CD4-positive, alpha-beta memory T cell (primary cell): ENCODE measurements around the gene CHCHD3. TPM values are rescaled to one million over a fixed set of nuclear protein-coding genes. Genes with fewer than 3 reads are reported as not detected.
A peak's percentile ranks its signal among the peaks of the same experiment; 100 is the strongest.
"Not testable (repeated sequence)": the region's sequence is repeated elsewhere in the genome, so short reads cannot be mapped to it uniquely, and the experiment has no call there.

Source experiments
- CTCF ChIA-PET: fragments of 350-600 bp; sonication (Branson Sonifier 250); formaldehyde crosslinking; loops from one replicate; lab custom pipeline; 2021; ENCODE audit warnings: inconsistent platforms; ENCODE audit not compliant: partially characterized antibody; lab: Charles Lee
- POLR2A ChIA-PET: fragments of 350-600 bp; sonication (Branson Sonifier 250); formaldehyde crosslinking; loops from one replicate; lab custom pipeline; 2021; ENCODE audit not compliant: partially characterized antibody; lab: Charles Lee
- DNase-seq, 5 donors: peaks; one replicate each; pipeline versions ENCODE4 v3.0.0 to v3.0.0-alpha.2; 2020 to 2022; ENCODE audit warnings: mixed read lengths in 1 of 5
- H3K27ac ChIP-seq: one replicate; pipeline ENCODE4 v1.7.0; 2013; ENCODE audit warnings: low read depth, low read length
- H3K27me3 ChIP-seq: 2 replicates; pipeline ENCODE4 v1.7.0; 2013; ENCODE audit warnings: mild to moderate bottlenecking, low read length, moderate library complexity; ENCODE audit not compliant: insufficient read depth
- H3K36me3 ChIP-seq: 2 replicates; pipeline ENCODE4 v1.7.0; 2013; ENCODE audit warnings: mild to moderate bottlenecking, low read length, moderate library complexity; ENCODE audit not compliant: insufficient read depth
- H3K4me1 ChIP-seq: 2 replicates; pipeline ENCODE4 v1.7.0; 2013; ENCODE audit warnings: mild to moderate bottlenecking, low read length, moderate library complexity; ENCODE audit not compliant: insufficient read depth
- H3K4me3 ChIP-seq, 2 donors: one replicate each; pipeline ENCODE4 v1.7.0; 2013; ENCODE audit warnings: low read length in 2 of 2, mild to moderate bottlenecking in 1 of 2
- H3K9me3 ChIP-seq, 2 donors: one replicate each; pipeline ENCODE4 v1.7.0; 2013; ENCODE audit warnings: low read length in 2 of 2, control low read depth in 1 of 2; ENCODE audit not compliant: control insufficient read depth in 1 of 2
- H3K27ac Mint-ChIP-seq, 7 donors: one replicate each; pipeline ENCODE4 v1.8.0; 2020 to 2021; ENCODE audit warnings: mixed read lengths in 7 of 7, mild to moderate bottlenecking in 6 of 7, inconsistent platforms in 3 of 7, moderate library complexity in 3 of 7
- H3K27me3 Mint-ChIP-seq, 2 donors: one replicate each; pipeline ENCODE4 v1.8.0; 2020 to 2021; ENCODE audit warnings: mixed read lengths in 2 of 2
- H3K36me3 Mint-ChIP-seq, 2 donors: one replicate each; pipeline ENCODE4 v1.8.0; 2020 to 2021; ENCODE audit warnings: mixed read lengths in 2 of 2, inconsistent platforms in 1 of 2, mild to moderate bottlenecking in 1 of 2
- H3K4me1 Mint-ChIP-seq, 4 donors: one replicate each; pipeline ENCODE4 v1.8.0; 2020 to 2021; ENCODE audit warnings: mixed read lengths in 4 of 4, mild to moderate bottlenecking in 1 of 4
- H3K4me3 Mint-ChIP-seq, 8 donors: one replicate each; pipeline ENCODE4 v1.8.0; 2020 to 2021; ENCODE audit warnings: mixed read lengths in 8 of 8, mild to moderate bottlenecking in 7 of 8, moderate library complexity in 6 of 8, inconsistent platforms in 3 of 8
- H3K9me3 Mint-ChIP-seq, 8 donors: one replicate each; pipeline ENCODE4 v1.8.0; 2020 to 2021; ENCODE audit warnings: mixed read lengths in 8 of 8, mild to moderate bottlenecking in 5 of 8, inconsistent platforms in 3 of 8, moderate library complexity in 1 of 8
- intact Hi-C: fragments of 100-400 bp; cut with micrococcal nuclease; formaldehyde crosslinking; loops from one replicate; pipeline ENCODE4 v1.15.1; 2023
- polyA plus RNA-seq, 2 donors: library from polyadenylated mRNA; unstranded; fragments of 300-500 nt; fragmentation: Illumina TruSeq; gene quantifications; one replicate each; pipeline ENCODE4 v1.2.3, GENCODE V29; 2021
- total RNA-seq, 2 experiments: library from RNA; stranded (reverse); gene quantifications; one replicate each; pipeline ENCODE4 v1.2.3, GENCODE V29; 2021

CHCHD3 gene
- total and polyA plus RNA-seq, 4 experiments from 2014 or later, result 25.2 to 77.3 (median 35.6) TPM

- intact Hi-C loops, DNase-seq, H3K4me3 ChIP-seq, CTCF ChIA-PET, H3K4me1 ChIP-seq, H3K9me3 Mint-ChIP-seq, H3K4me3 Mint-ChIP-seq, POLR2A ChIA-PET, H3K36me3 ChIP-seq, H3K27ac Mint-ChIP-seq, H3K27ac ChIP-seq, H3K27me3 Mint-ChIP-seq, H3K4me1 Mint-ChIP-seq, H3K9me3 ChIP-seq, H3K27me3 ChIP-seq: not testable (repeated sequence)
- peaks cover 28 to 71% of the 10 kb centered on the region in 2 donors for H3K36me3 Mint-ChIP-seq
Observed at GRCh38 chr7:132898641-132899175, 183.2 kb downstream of the CHCHD3 start.

- Mint-ChIP-seq H3K27ac (no peak overlapping the region), H3K4me3 (no peak overlapping the region), H3K9me3 (peaks cover 0 to 4% (median 0%) of the 10 kb centered on the region in 8 donors), H3K27me3 (no peaks in the 10 kb centered on the region), H3K4me1 (no peaks in the 10 kb centered on the region), H3K36me3 (peaks cover 26 to 70% of the 10 kb centered on the region in 2 donors)
- POLR2A ChIA-PET, result no interaction called here
- H3K4me3 ChIP-seq, result no peak overlapping the region
- no peak for DNase-seq
- no peaks in the 10 kb centered on the region for H3K9me3 ChIP-seq
- H3K36me3 ChIP-seq, result no peaks in the 10 kb centered on the region
- intact Hi-C loops, result no loop called here
- CTCF ChIA-PET, result interaction anchor here (0.9 kb wide), 1 partner anchor 9 kb away, joined by 3 read pairs; no protein-coding TSS in a partner anchor
- H3K27me3 ChIP-seq, result no peaks in the 10 kb centered on the region
- H3K4me1 ChIP-seq, result no peaks in the 10 kb centered on the region
- H3K27ac ChIP-seq, result no peak overlapping the region
Observed at GRCh38 chr7:132897093-132897687, 184.7 kb downstream of the CHCHD3 start.

GRCh38 chr7:132895231-132895630 is 186.7 kb downstream of the CHCHD3 start:
- H3K4me3 ChIP-seq, result no peak overlapping the region
- Mint-ChIP-seq H3K36me3 (peaks cover 19 to 62% of the 10 kb centered on the region in 2 donors), H3K27ac (no peak overlapping the region)

GRCh38 chr7:132893560-132893959 is 188.3 kb downstream of the CHCHD3 start:
- H3K9me3 Mint-ChIP-seq, result peaks cover 0 to 7% (median 0%) of the 10 kb centered on the region in 8 donors
- H3K36me3 ChIP-seq, result no peaks in the 10 kb centered on the region
- no peak overlapping the region for H3K27ac ChIP-seq
- intact Hi-C loops, result no loop called here
- H3K9me3 ChIP-seq, result no peaks in the 10 kb centered on the region
- no peaks in the 10 kb centered on the region for H3K4me1 ChIP-seq
- no peak for DNase-seq
- H3K4me3 Mint-ChIP-seq, result no peak overlapping the region
- no peaks in the 10 kb centered on the region for H3K4me1 Mint-ChIP-seq
- H3K27me3 ChIP-seq, result no peaks in the 10 kb centered on the region
- ChIA-PET POLR2A (no interaction called here), CTCF (no interaction called here)
- H3K4me3 ChIP-seq, result no peak overlapping the region
- no peaks in the 10 kb centered on the region for H3K27me3 Mint-ChIP-seq
- H3K36me3 Mint-ChIP-seq, result peaks cover 12 to 49% of the 10 kb centered on the region in 2 donors
- no peak overlapping the region for H3K27ac Mint-ChIP-seq

More at GRCh38 chr7:132895231-132895630, 186.7 kb downstream of the CHCHD3 start:
- no peaks in the 10 kb centered on the region for H3K27me3 ChIP-seq
- H3K27ac ChIP-seq, result no peak overlapping the region
- Mint-ChIP-seq H3K4me1 (no peaks in the 10 kb centered on the region), H3K27me3 (no peaks in the 10 kb centered on the region), H3K9me3 (peaks cover 0 to 7% (median 0%) of the 10 kb centered on the region in 8 donors), H3K4me3 (no peak overlapping the region)
- intact Hi-C loops, result no loop called here
- H3K4me1 ChIP-seq, result no peaks in the 10 kb centered on the region
- no peak for DNase-seq
- CTCF ChIA-PET, result no interaction called here
- no peaks in the 10 kb centered on the region for H3K9me3 ChIP-seq
- no peaks in the 10 kb centered on the region for H3K36me3 ChIP-seq
- POLR2A ChIA-PET, result no interaction called here

DNA sequence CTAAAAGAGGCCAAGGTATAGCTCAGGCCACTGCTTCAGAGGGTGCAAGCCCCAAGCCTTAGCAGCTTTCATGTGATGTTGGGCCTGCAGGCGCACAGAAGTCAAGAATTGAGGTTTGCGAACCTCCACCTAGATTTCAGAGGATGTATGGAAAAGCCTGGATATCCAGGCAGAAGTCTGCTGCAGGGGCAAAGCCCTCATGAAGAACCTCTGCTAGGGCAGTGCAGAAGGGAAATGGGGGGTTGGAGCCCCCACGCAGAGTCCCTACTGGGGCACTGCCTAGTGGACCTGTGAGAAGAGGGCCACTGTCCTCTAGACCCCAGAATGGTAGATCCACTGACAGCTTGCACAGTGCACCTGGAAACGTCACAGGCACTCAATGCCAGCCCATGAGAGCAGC is 189.1 kb downstream of the CHCHD3 start:
- H3K36me3 ChIP-seq, H3K27ac Mint-ChIP-seq, H3K27ac ChIP-seq, POLR2A ChIA-PET, H3K4me1 ChIP-seq, DNase-seq, intact Hi-C loops, H3K9me3 ChIP-seq, H3K9me3 Mint-ChIP-seq, H3K27me3 ChIP-seq, H3K4me3 Mint-ChIP-seq, H3K4me1 Mint-ChIP-seq, H3K4me3 ChIP-seq, H3K27me3 Mint-ChIP-seq, CTCF ChIA-PET: not testable (repeated sequence)
- peaks cover 12 to 47% of the 10 kb centered on the region in 2 donors for H3K36me3 Mint-ChIP-seq

- Mint-ChIP-seq H3K27ac (no peak overlapping the region), H3K27me3 (no peaks in the 10 kb centered on the region), H3K9me3 (peaks cover 0 to 7% (median 0%) of the 10 kb centered on the region in 8 donors), H3K36me3 (peaks cover 9 to 41% of the 10 kb centered on the region in 2 donors), H3K4me3 (no peak overlapping the region), H3K4me1 (no peaks in the 10 kb centered on the region)
- intact Hi-C loops, result no loop called here
- no peaks in the 10 kb centered on the region for H3K36me3 ChIP-seq
- H3K4me1 ChIP-seq, result no peaks in the 10 kb centered on the region
- ChIA-PET CTCF (interaction anchor here (1.5 kb wide), 1 partner anchor 14 kb away, joined by 5 read pairs; no protein-coding TSS in a partner anchor), POLR2A (no interaction called here)
- no peak overlapping the region for H3K4me3 ChIP-seq
- no peaks in the 10 kb centered on the region for H3K9me3 ChIP-seq
- no peak for DNase-seq
- no peak overlapping the region for H3K27ac ChIP-seq
- H3K27me3 ChIP-seq, result no peaks in the 10 kb centered on the region
Observed at GRCh38 chr7:132891554-132891953, 190.3 kb downstream of the CHCHD3 start.

DNA sequence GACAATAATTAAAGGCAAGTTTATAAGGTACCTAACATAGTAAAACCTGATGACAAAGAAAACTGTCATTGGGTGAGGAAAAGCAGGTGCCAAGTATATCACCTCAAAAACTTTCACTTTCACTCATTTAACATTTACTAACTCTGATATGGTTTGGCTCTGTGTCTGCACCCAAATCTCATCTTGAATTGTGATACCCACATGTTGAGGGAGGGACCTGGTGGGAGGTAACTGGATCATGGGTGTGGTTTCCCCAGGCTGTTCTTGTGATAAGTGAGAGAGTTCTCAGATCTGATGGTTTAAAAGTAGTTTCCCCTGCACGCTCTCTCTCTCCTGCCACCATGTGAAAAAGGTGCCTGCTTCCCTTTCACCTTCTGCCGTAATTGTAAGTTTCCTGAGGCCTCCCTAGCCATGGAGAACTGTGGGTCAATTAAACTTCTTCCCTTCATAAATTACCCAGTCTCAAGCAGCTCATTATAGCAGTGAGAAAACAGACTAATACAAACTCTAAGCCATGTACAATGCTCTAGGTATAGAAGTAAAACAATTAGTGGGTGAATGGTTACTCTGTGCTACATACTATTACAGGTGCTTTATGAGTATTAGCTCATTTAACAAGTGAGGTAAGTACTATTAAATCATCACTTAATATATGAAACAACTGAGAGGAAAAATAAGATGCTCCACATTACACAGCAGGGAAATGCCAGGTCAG is 199.0 kb downstream of the CHCHD3 start:
- Histone ChIP-seq H3K36me3 (no peaks in the 10 kb centered on the region), H3K27me3 (no peaks in the 10 kb centered on the region), H3K4me1 (peaks cover 14% of the 10 kb centered on the region), H3K27ac (no peak overlapping the region), H3K4me3 (no peak overlapping the region), H3K9me3 (no peaks in the 10 kb centered on the region)
- Mint-ChIP-seq H3K9me3 (no peaks in the 10 kb centered on the region), H3K36me3 (peaks cover 4 to 25% of the 10 kb centered on the region in 2 donors), H3K27me3 (no peaks in the 10 kb centered on the region), H3K27ac (peak overlapping the region in 5 of 7 donors; percentile 43 to 85 (median 68)), H3K4me1 (peaks cover 19 to 33% (median 21%) of the 10 kb centered on the region in 4 donors), H3K4me3 (peak overlapping the region; percentile 3 to 69 (median 14))
- peak in 3 of 5 donors; percentile 3 to 21 (median 14) for DNase-seq
- ChIA-PET CTCF (no interaction called here), POLR2A (no interaction called here)
- intact Hi-C loops, result no loop called here
